ENCODE results near the gene WDFY2.

Gene WDFY2

DNA sequence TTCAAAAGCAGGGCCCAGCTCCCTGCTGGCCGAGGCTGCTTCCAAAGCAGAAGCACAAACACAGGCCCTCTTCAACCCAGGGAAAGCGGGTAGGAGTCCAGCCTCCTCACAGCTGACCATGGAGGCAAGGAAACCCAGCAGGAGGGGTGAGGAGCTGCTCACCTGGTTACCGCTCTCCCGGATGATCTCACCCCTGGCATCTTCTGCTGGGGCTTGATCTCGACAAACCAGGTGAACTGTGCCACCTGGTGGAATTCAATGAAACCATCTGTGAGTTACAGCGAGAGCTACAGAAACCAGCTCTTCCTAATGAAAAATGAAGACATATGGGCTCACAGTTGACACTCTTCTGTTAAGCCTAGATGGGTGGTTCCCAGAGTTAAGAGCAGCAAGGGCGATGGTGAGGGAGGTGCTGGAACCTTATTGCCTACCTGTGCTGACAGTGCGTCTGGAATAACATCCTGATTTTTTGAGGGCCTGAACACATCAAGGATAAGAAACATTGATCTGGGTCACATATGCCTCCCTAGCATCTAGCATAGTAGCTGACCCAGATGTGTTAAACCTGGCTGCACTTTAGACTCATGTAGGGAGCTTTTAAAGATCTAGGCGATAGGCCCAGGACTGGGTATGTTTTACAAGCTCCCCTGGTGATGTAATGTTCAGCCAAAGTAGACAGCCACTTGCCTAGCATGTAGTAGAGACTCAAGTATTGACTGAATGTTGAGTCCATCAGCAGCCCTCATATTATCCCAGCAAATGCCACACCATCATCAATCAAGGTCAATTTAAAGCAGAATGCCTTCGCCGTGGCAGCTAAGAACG is 213.6 kb downstream of the WDFY2 start:
- TF ChIP-seq, protein P1, sequence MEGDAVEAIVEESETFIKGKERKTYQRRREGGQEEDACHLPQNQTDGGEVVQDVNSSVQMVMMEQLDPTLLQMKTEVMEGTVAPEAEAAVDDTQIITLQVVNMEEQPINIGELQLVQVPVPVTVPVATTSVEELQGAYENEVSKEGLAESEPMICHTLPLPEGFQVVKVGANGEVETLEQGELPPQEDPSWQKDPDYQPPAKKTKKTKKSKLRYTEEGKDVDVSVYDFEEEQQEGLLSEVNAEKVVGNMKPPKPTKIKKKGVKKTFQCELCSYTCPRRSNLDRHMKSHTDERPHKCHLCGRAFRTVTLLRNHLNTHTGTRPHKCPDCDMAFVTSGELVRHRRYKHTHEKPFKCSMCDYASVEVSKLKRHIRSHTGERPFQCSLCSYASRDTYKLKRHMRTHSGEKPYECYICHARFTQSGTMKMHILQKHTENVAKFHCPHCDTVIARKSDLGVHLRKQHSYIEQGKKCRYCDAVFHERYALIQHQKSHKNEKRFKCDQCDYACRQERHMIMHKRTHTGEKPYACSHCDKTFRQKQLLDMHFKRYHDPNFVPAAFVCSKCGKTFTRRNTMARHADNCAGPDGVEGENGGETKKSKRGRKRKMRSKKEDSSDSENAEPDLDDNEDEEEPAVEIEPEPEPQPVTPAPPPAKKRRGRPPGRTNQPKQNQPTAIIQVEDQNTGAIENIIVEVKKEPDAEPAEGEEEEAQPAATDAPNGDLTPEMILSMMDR (IDR thresholded peaks at IDR 0.05; ENCODE audit: low read depth, low read length) = no peak
- H3K4me3 ChIP-seq (ENCODE audit: low read depth, low read length) = no peak overlapping the region

DNA sequence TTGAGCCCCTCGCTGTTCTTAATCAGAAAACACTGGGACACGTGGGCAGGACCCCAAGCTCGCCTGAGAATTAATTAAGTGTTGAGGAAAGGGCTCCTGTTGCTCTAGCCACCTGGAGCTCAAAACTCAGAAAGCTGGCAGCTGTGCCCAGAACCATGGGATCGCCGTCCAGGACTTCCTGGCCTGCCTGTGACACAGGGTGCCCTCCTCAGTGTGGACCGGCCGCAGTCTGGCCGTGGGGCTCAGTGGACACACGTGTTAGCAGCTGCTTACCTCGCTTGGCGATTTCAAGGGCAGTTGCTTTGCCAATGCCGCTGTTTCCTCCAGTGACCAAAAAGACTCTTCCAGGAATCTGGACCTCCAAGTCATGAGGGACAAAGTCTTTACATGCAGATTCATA is 215.0 kb downstream of the WDFY2 start:
- TF ChIP-seq, protein P1 (IDR thresholded peaks at IDR 0.05; ENCODE audit: low read depth, low read length) = no peak
- no peak overlapping the region for H3K4me3 ChIP-seq (ENCODE audit: low read depth, low read length)

DNA sequence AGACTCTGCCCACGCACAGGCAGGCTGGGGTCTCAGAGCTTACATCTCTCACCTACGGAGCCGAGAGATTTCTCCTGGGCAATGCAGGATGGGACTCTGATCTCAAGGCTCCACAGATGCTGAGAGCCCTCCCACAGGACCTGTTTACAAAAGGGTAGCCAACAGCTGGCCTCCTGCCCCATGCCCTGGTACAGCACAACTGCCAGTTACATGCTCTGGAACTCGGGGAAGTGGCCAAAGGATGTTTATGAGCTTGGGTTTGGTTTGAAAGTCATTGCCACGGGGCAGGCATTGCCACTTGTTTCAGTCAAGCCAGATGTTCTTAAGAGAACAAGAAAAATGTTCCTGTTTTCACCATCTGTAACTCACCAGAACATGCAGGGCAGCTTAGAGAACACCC is 216.2 kb downstream of the WDFY2 start:
- no peak overlapping the region for H3K4me3 ChIP-seq (ENCODE audit: low read depth, low read length)
- TF ChIP-seq, protein P1 (IDR thresholded peaks at IDR 0.05; ENCODE audit: low read depth, low read length) = no peak

DNA sequence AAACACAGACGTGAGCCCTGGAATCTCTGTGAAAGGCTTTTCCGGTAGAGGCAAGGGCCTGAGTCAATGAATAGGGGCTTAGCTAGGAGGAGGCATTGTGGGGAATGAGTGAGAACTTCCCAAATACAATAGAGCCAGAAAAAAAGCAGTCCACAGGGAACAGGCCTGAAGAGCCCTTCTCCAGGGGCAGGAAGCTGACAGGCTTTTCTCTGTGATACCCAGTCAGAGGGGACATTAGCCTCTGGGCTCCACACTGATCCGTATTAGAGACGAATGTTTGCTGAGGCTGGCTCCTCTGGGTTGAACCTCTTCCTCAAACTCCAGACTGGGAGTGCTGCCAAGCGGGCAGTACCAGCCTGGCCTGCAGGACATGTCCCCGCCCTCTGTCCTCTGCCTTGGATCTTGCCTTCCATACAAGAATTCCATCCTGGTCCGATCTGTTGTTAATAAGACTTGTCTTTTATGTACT is 217.4 kb downstream of the WDFY2 start:
- H3K4me3 ChIP-seq (ENCODE audit: low read depth, low read length) = no peak overlapping the region
- TF ChIP-seq, protein P1 (IDR thresholded peaks at IDR 0.05; ENCODE audit: low read depth, low read length) = no peak

DNA sequence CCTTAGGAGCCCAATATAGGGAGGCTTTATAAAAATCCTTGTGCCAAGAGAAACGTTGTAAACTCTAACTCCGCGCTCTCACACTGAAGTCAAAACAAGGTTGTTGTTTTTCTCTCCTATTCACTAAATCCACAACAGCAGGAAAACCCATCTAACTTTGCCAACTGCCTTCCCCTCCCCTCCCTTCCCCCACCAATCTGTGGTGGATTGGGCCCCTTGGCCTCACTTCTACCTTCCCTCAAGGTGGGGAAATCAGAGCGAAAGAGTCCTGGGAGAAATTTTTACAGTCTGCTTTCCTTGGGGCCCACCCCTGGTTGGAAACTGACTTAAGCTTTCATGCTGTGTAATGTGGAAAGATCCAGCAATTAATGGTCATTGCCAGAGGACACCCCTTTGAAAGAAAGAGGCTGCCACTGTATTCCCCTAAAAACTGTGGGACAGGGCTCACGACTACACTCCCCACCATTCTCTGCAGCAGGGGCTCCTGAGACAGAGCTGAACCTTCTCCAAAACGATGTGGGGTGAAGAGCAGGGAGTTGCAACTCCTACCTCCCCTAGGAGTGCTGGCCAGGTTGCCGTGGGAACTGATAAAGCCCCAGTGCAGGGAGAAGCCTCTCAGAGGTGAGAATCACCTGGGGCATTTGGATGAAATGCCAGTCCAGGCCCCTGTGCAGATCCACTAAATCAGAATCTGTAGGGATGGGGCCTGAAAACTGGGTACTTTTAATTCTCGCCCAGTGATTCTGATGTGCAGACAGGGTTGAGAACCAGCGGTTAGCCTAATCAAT is 218.6 kb downstream of the WDFY2 start:
- H3K4me3 ChIP-seq (ENCODE audit: low read depth, low read length) = peak overlapping the region; percentile 66
- TF ChIP-seq, protein P1 (IDR thresholded peaks at IDR 0.05; ENCODE audit: low read depth, low read length) = no peak

DNA sequence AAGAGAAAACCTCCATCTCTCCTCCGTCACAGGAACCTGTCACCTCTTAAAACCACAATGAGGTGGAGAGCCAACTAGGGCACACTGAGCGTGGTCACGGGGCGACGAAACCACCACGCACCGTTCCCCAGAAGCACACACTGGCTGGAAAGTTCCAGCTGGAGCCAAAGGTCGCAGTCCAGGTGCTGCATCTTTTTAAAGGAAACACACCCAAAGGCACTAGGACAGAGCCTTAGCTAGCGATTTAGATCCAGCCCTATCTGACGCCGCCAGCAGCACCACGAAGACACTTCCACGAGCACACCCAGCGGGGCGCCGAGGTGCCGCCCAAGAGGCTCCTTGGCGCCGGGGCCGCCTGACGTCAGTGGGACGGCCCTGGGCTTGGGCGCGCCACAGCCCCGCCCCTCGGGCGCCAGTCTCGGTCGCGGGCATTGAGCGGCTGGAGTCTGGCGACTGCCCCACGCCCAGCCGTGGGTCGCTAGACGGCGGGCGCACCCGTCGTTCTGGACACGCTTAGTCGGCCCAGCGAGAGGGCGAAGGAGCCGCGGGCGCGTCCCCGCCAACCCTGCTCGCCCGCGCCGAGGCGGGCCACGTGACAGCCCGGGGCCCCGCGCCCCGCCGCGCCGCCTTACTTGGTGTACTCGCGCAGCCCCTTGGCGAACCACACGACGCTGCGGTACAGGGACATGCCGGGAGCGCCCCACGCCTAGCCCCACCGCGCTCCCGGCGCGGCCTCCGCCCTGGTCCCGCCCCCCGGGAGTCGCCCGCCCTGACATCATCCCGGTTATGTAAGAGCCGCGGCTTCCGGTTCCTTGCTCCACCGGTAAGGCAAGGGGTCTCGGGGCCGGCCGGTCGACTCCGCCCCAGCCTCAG is 219.4 kb downstream of the WDFY2 start, which contains the start of gene DHRS12:
DHRS12 (minus strand) TSS at position 742 of the 873 bp plus-strand sequence. CDS start 4,504 bp downstream, outside the sequence.
- TF ChIP-seq, protein P1 (IDR thresholded peaks at IDR 0.05; ENCODE audit: low read depth, low read length) = no peak
- peak within 1 kb of the TSS; percentile 66 for H3K4me3 ChIP-seq (ENCODE audit: low read depth, low read length)
